CD14-positive monocyte (primary cell): ENCODE data around the gene RGS19. TPM values are rescaled to one million over a fixed set of nuclear protein-coding genes. Genes with fewer than 3 reads are reported as not detected.

Experiments
- DNase-seq, 3 donors: peaks; one replicate each; pipeline ENCODE4 v3.0.0-alpha.2; 2011 to 2022
- H2AFZ ChIP-seq: 2 replicates; pipeline ENCODE4 v1.6.0; 2012; ENCODE audit warnings: mild to moderate bottlenecking, low read depth, low read length, inconsistent platforms; ENCODE audit not compliant: insufficient read depth, poor library complexity, severe bottlenecking
- H3K27ac ChIP-seq, 2 donors: 1 replicate in 1 of 2; 2 replicates in 1 of 2; pipeline ENCODE4 v1.5.1; 2012 to 2013; ENCODE audit warnings: low read length in 2 of 2, control low read depth in 1 of 2, inconsistent platforms in 1 of 2, low read depth in 1 of 2, mild to moderate bottlenecking in 1 of 2
- H3K27me3 ChIP-seq, 2 donors: one replicate each; pipeline versions ENCODE4 v1.6.0 to v1.6.1; 2011 to 2013; ENCODE audit warnings: low read length in 2 of 2; ENCODE audit not compliant: control insufficient read depth in 2 of 2, insufficient read depth in 2 of 2
- H3K36me3 ChIP-seq, 2 donors: replicated peaks in 1 of 2; 1 replicate in 1 of 2; 2 replicates in 1 of 2; pipeline versions ENCODE4 v1.5.1 to v1.6.1; 2012 to 2013; ENCODE audit warnings: low read length in 2 of 2, control low read depth in 1 of 2, inconsistent platforms in 1 of 2, mild to moderate bottlenecking in 1 of 2; ENCODE audit not compliant: insufficient read depth in 2 of 2, control insufficient read depth in 1 of 2
- H3K4me1 ChIP-seq, 2 donors: 1 replicate in 1 of 2; 2 replicates in 1 of 2; pipeline versions ENCODE4 v1.5.1 to v1.6.1; 2012 to 2013; ENCODE audit warnings: low read length in 2 of 2, control low read depth in 1 of 2, inconsistent platforms in 1 of 2, mild to moderate bottlenecking in 1 of 2, moderate library complexity in 1 of 2; ENCODE audit not compliant: insufficient read depth in 2 of 2, control insufficient read depth in 1 of 2
- H3K4me2 ChIP-seq: replicated peaks from 2 replicates; pipeline ENCODE3; 2012; ENCODE audit warnings: low read length, moderate library complexity, mild to moderate bottlenecking; ENCODE audit not compliant: poor library complexity, severe bottlenecking; ENCODE audit errors: extremely low read depth
- H3K4me3 ChIP-seq, 3 experiments: fragments of 200-600 bp in 1 of 3; sonication (generic) in 1 of 3; replicated peaks in 1 of 3; 1 replicate in 2 of 3; 2 replicates in 1 of 3; pipeline ENCODE4 v1.5.1; 2011 to 2013; ENCODE audit warnings: low read length in 3 of 3, mild to moderate bottlenecking in 3 of 3, control low read depth in 2 of 3, low read depth in 2 of 3, inconsistent platforms in 1 of 3, moderate library complexity in 1 of 3
- H3K79me2 ChIP-seq: 2 replicates; pipeline ENCODE4 v1.6.0; 2012; ENCODE audit warnings: mild to moderate bottlenecking, control low read depth, inconsistent platforms, low read length, moderate library complexity; ENCODE audit not compliant: insufficient read depth
- H3K9ac ChIP-seq: 2 replicates; pipeline ENCODE4 v1.6.0; 2017; ENCODE audit warnings: low read length, mild to moderate bottlenecking; ENCODE audit not compliant: insufficient read depth, poor library complexity, severe bottlenecking
- H3K9me3 ChIP-seq, 2 donors: replicated peaks in 1 of 2; 1 replicate in 1 of 2; 2 replicates in 1 of 2; pipeline versions ENCODE4 v1.5.1 to v1.6.1; 2012 to 2013; ENCODE audit warnings: low read length in 2 of 2, control low read depth in 1 of 2; ENCODE audit not compliant: control insufficient read depth in 1 of 2, insufficient read depth in 1 of 2
- H4K20me1 ChIP-seq: 2 replicates; pipeline ENCODE4 v1.6.0; 2012; ENCODE audit warnings: mild to moderate bottlenecking, low read length, control low read depth, moderate library complexity; ENCODE audit not compliant: insufficient read depth
- H3K27ac Mint-ChIP-seq, 7 donors: one replicate each; pipeline ENCODE4 v1.8.0; 2020; ENCODE audit warnings: mild to moderate bottlenecking in 7 of 7, mixed read lengths in 7 of 7, moderate library complexity in 6 of 7, inconsistent platforms in 2 of 7
- H3K27me3 Mint-ChIP-seq, 3 donors: one replicate each; pipeline ENCODE4 v1.8.0; 2021 to 2022; ENCODE audit warnings: low read depth in 3 of 3, mild to moderate bottlenecking in 3 of 3, mixed read lengths in 3 of 3, moderate library complexity in 3 of 3, inconsistent platforms in 1 of 3
- H3K36me3 Mint-ChIP-seq, 2 donors: one replicate each; pipeline ENCODE4 v1.8.0; 2020; ENCODE audit warnings: mixed read lengths in 2 of 2, inconsistent platforms in 1 of 2, mild to moderate bottlenecking in 1 of 2
- H3K4me1 Mint-ChIP-seq: one replicate; pipeline ENCODE4 v1.8.0; 2020; ENCODE audit warnings: mild to moderate bottlenecking, mixed read lengths
- H3K4me3 Mint-ChIP-seq, 2 donors: one replicate each; pipeline ENCODE4 v1.8.0; 2020; ENCODE audit warnings: mild to moderate bottlenecking in 2 of 2, mixed read lengths in 2 of 2, moderate library complexity in 1 of 2
- H3K9me3 Mint-ChIP-seq, 7 donors: one replicate each; pipeline ENCODE4 v1.8.0; 2020 to 2022; ENCODE audit warnings: mixed read lengths in 7 of 7, mild to moderate bottlenecking in 6 of 7, moderate library complexity in 6 of 7, inconsistent platforms in 2 of 7
- CTCF ChIP-seq: fragments of 200-600 bp; IDR thresholded peaks from one replicate; pipeline ENCODE4 v1.8.0; 2022; ENCODE audit warnings: antibody characterized with exemption, mild to moderate bottlenecking
- WGBS: methylation state at CpG from one replicate; pipeline ENCODE4 v1.1.5; 2013; ENCODE audit warnings: missing lambda C conversion rate; ENCODE audit not compliant: insufficient coverage; 5-methylcytosine and 5-hydroxymethylcytosine counted together
- intact Hi-C, 2 donors: fragments of 100-400 bp; cut with micrococcal nuclease; formaldehyde crosslinking; loops; one replicate each; pipeline versions ENCODE4 v1.15.0 to v1.15.1; 2023
- polyA plus RNA-seq, 3 donors: library from polyadenylated mRNA; depleted of rRNA in 1 of 3; unstranded in 2 of 3; stranded (reverse) in 1 of 3; fragments of 300-500 nt in 2 of 3; fragments of >200 nt in 1 of 3; fragmentation: Illumina TruSeq in 2 of 3; gene quantifications; 1 replicate in 2 of 3; 2 replicates in 1 of 3; pipeline ENCODE4 v1.2.3, GENCODE V29; 2012 to 2021

The RGS19 gene
- polyA plus RNA-seq, 3 donors = 235 to 280 (median 244) TPM

GRCh38 chr20:64038224-64038564, 41.1 kb downstream of the RGS19 start:
- H3K4me2 ChIP-seq = peak overlapping the region; percentile 76
- H3K27me3 ChIP-seq = peaks cover 24 to 56% of the 10 kb centered on the region in 2 donors
- TF ChIP-seq CTCF = no peak
- intact Hi-C loops = loop anchor here (2.0 kb wide), 1 partner anchor 83 kb away; no protein-coding TSS in a partner anchor
- H3K36me3 ChIP-seq = peaks cover 4 to 22% of the 10 kb centered on the region in 2 donors
- H2AFZ ChIP-seq = peak overlapping the region; percentile 87
- no peaks in the 10 kb centered on the region for H3K9me3 ChIP-seq
- no peak overlapping the region for H3K27ac Mint-ChIP-seq
- H3K36me3 Mint-ChIP-seq = peaks cover 13 to 18% of the 10 kb centered on the region in 2 donors
- H3K9ac ChIP-seq = no peak overlapping the region
- H3K4me3 Mint-ChIP-seq = peak overlapping the region in 1 of 2 donors; percentile 80
- H3K4me3 ChIP-seq = peak overlapping the region in 1 of 3 experiments; percentile 80
- H3K9me3 Mint-ChIP-seq = peaks cover 0 to 4% (median 2%) of the 10 kb centered on the region in 7 donors
- no peak for DNase-seq
- WGBS = 2% methylated on average over 29 of the region's 30 CpGs
- no peak overlapping the region for H3K27ac ChIP-seq
- H3K79me2 ChIP-seq = no peaks in the 10 kb centered on the region
- H3K27me3 Mint-ChIP-seq = peaks cover 55 to 72% (median 56%) of the 10 kb centered on the region in 3 donors
- H3K4me1 Mint-ChIP-seq = peaks cover 20% of the 10 kb centered on the region
- no peaks in the 10 kb centered on the region for H4K20me1 ChIP-seq
- H3K4me1 ChIP-seq = peaks cover 24 to 40% of the 10 kb centered on the region in 2 donors

- Histone ChIP-seq H3K4me3 (no peak overlapping the region), H3K4me1 (peaks cover 24 to 40% of the 10 kb centered on the region in 2 donors), H3K27me3 (peaks cover 24 to 56% of the 10 kb centered on the region in 2 donors), H3K9me3 (no peaks in the 10 kb centered on the region), H2AFZ (no peak overlapping the region), H3K9ac (no peak overlapping the region), H3K4me2 (peak overlapping the region; percentile 76), H3K27ac (no peak overlapping the region), H4K20me1 (no peaks in the 10 kb centered on the region), H3K36me3 (peaks cover 9 to 27% of the 10 kb centered on the region in 2 donors), H3K79me2 (no peaks in the 10 kb centered on the region)
- Mint-ChIP-seq H3K36me3 (peaks cover 19 to 23% of the 10 kb centered on the region in 2 donors), H3K4me3 (peak overlapping the region in 1 of 2 donors; percentile 80), H3K27ac (no peak overlapping the region), H3K9me3 (peaks cover 0 to 4% (median 2%) of the 10 kb centered on the region in 7 donors), H3K27me3 (peaks cover 51 to 68% (median 56%) of the 10 kb centered on the region in 3 donors), H3K4me1 (peaks cover 20% of the 10 kb centered on the region)
- 10% methylated on average over 28 of the region's 36 CpGs for WGBS
- no peak for DNase-seq
- TF ChIP-seq CTCF = no peak
- intact Hi-C loops = loop anchor here (2.0 kb wide), 1 partner anchor 83 kb away; no protein-coding TSS in a partner anchor
These were observed 41.7 kb downstream of the RGS19 start for GRCh38 chr20:64037498-64038213.
